CD14-positive monocyte (primary cell): ENCODE measurements around the gene MIF. TPM values are rescaled to one million over a fixed set of nuclear protein-coding genes. Genes with fewer than 3 reads are reported as not detected.
"Not testable (repeated sequence)": the region's sequence is repeated elsewhere in the genome, so short reads cannot be mapped to it uniquely, and the experiment has no call there.

Experiments
- DNase-seq, 3 donors: peaks; one replicate each; pipeline ENCODE4 v3.0.0-alpha.2; 2011 to 2022
- H2AFZ ChIP-seq: 2 replicates; pipeline ENCODE4 v1.6.0; 2012; ENCODE audit warnings: mild to moderate bottlenecking, low read depth, low read length, inconsistent platforms; ENCODE audit not compliant: insufficient read depth, poor library complexity, severe bottlenecking
- H3K27ac ChIP-seq, 2 donors: 1 replicate in 1 of 2; 2 replicates in 1 of 2; pipeline ENCODE4 v1.5.1; 2012 to 2013; ENCODE audit warnings: low read length in 2 of 2, control low read depth in 1 of 2, inconsistent platforms in 1 of 2, low read depth in 1 of 2, mild to moderate bottlenecking in 1 of 2
- H3K27me3 ChIP-seq, 2 donors: one replicate each; pipeline versions ENCODE4 v1.6.0 to v1.6.1; 2011 to 2013; ENCODE audit warnings: low read length in 2 of 2; ENCODE audit not compliant: control insufficient read depth in 2 of 2, insufficient read depth in 2 of 2
- H3K36me3 ChIP-seq, 2 donors: replicated peaks in 1 of 2; 1 replicate in 1 of 2; 2 replicates in 1 of 2; pipeline versions ENCODE4 v1.5.1 to v1.6.1; 2012 to 2013; ENCODE audit warnings: low read length in 2 of 2, control low read depth in 1 of 2, inconsistent platforms in 1 of 2, mild to moderate bottlenecking in 1 of 2; ENCODE audit not compliant: insufficient read depth in 2 of 2, control insufficient read depth in 1 of 2
- H3K4me1 ChIP-seq, 2 donors: 1 replicate in 1 of 2; 2 replicates in 1 of 2; pipeline versions ENCODE4 v1.5.1 to v1.6.1; 2012 to 2013; ENCODE audit warnings: low read length in 2 of 2, control low read depth in 1 of 2, inconsistent platforms in 1 of 2, mild to moderate bottlenecking in 1 of 2, moderate library complexity in 1 of 2; ENCODE audit not compliant: insufficient read depth in 2 of 2, control insufficient read depth in 1 of 2
- H3K4me2 ChIP-seq: replicated peaks from 2 replicates; pipeline ENCODE3; 2012; ENCODE audit warnings: low read length, moderate library complexity, mild to moderate bottlenecking; ENCODE audit not compliant: poor library complexity, severe bottlenecking; ENCODE audit errors: extremely low read depth
- H3K4me3 ChIP-seq, 3 experiments: fragments of 200-600 bp in 1 of 3; sonication (generic) in 1 of 3; replicated peaks in 1 of 3; 1 replicate in 2 of 3; 2 replicates in 1 of 3; pipeline ENCODE4 v1.5.1; 2011 to 2013; ENCODE audit warnings: low read length in 3 of 3, mild to moderate bottlenecking in 3 of 3, control low read depth in 2 of 3, low read depth in 2 of 3, inconsistent platforms in 1 of 3, moderate library complexity in 1 of 3
- H3K79me2 ChIP-seq: 2 replicates; pipeline ENCODE4 v1.6.0; 2012; ENCODE audit warnings: mild to moderate bottlenecking, control low read depth, inconsistent platforms, low read length, moderate library complexity; ENCODE audit not compliant: insufficient read depth
- H3K9ac ChIP-seq: 2 replicates; pipeline ENCODE4 v1.6.0; 2017; ENCODE audit warnings: low read length, mild to moderate bottlenecking; ENCODE audit not compliant: insufficient read depth, poor library complexity, severe bottlenecking
- H3K9me3 ChIP-seq, 2 donors: replicated peaks in 1 of 2; 1 replicate in 1 of 2; 2 replicates in 1 of 2; pipeline versions ENCODE4 v1.5.1 to v1.6.1; 2012 to 2013; ENCODE audit warnings: low read length in 2 of 2, control low read depth in 1 of 2; ENCODE audit not compliant: control insufficient read depth in 1 of 2, insufficient read depth in 1 of 2
- H4K20me1 ChIP-seq: 2 replicates; pipeline ENCODE4 v1.6.0; 2012; ENCODE audit warnings: mild to moderate bottlenecking, low read length, control low read depth, moderate library complexity; ENCODE audit not compliant: insufficient read depth
- H3K27ac Mint-ChIP-seq, 7 donors: one replicate each; pipeline ENCODE4 v1.8.0; 2020; ENCODE audit warnings: mild to moderate bottlenecking in 7 of 7, mixed read lengths in 7 of 7, moderate library complexity in 6 of 7, inconsistent platforms in 2 of 7
- H3K27me3 Mint-ChIP-seq, 3 donors: one replicate each; pipeline ENCODE4 v1.8.0; 2021 to 2022; ENCODE audit warnings: low read depth in 3 of 3, mild to moderate bottlenecking in 3 of 3, mixed read lengths in 3 of 3, moderate library complexity in 3 of 3, inconsistent platforms in 1 of 3
- H3K36me3 Mint-ChIP-seq, 2 donors: one replicate each; pipeline ENCODE4 v1.8.0; 2020; ENCODE audit warnings: mixed read lengths in 2 of 2, inconsistent platforms in 1 of 2, mild to moderate bottlenecking in 1 of 2
- H3K4me1 Mint-ChIP-seq: one replicate; pipeline ENCODE4 v1.8.0; 2020; ENCODE audit warnings: mild to moderate bottlenecking, mixed read lengths
- H3K4me3 Mint-ChIP-seq, 2 donors: one replicate each; pipeline ENCODE4 v1.8.0; 2020; ENCODE audit warnings: mild to moderate bottlenecking in 2 of 2, mixed read lengths in 2 of 2, moderate library complexity in 1 of 2
- H3K9me3 Mint-ChIP-seq, 7 donors: one replicate each; pipeline ENCODE4 v1.8.0; 2020 to 2022; ENCODE audit warnings: mixed read lengths in 7 of 7, mild to moderate bottlenecking in 6 of 7, moderate library complexity in 6 of 7, inconsistent platforms in 2 of 7
- CTCF ChIP-seq: fragments of 200-600 bp; IDR thresholded peaks from one replicate; pipeline ENCODE4 v1.8.0; 2022; ENCODE audit warnings: antibody characterized with exemption, mild to moderate bottlenecking
- WGBS: methylation state at CpG from one replicate; pipeline ENCODE4 v1.1.5; 2013; ENCODE audit warnings: missing lambda C conversion rate; ENCODE audit not compliant: insufficient coverage; 5-methylcytosine and 5-hydroxymethylcytosine counted together
- intact Hi-C, 2 donors: fragments of 100-400 bp; cut with micrococcal nuclease; formaldehyde crosslinking; loops; one replicate each; pipeline versions ENCODE4 v1.15.0 to v1.15.1; 2023
- polyA plus RNA-seq, 3 donors: library from polyadenylated mRNA; depleted of rRNA in 1 of 3; unstranded in 2 of 3; stranded (reverse) in 1 of 3; fragments of 300-500 nt in 2 of 3; fragments of >200 nt in 1 of 3; fragmentation: Illumina TruSeq in 2 of 3; gene quantifications; 1 replicate in 2 of 3; 2 replicates in 1 of 3; pipeline ENCODE4 v1.2.3, GENCODE V29; 2012 to 2021

The MIF gene
- polyA plus RNA-seq, 3 donors, result 66.4 to 390 (median 338) TPM

GRCh38 chr22:23862103-23862502 lies 32.1 kb upstream of the MIF start:
- H2AFZ ChIP-seq, result no peak overlapping the region
- DNase-seq, result peak in 1 of 3 donors; percentile 17
- Mint-ChIP-seq H3K9me3 (no peaks in the 10 kb centered on the region), H3K4me3 (peak overlapping the region in 1 of 2 donors; percentile 12), H3K36me3 (peaks cover 0 to 2% of the 10 kb centered on the region in 2 donors), H3K27me3 (peaks cover 0 to 4% (median 0%) of the 10 kb centered on the region in 3 donors), H3K4me1 (peaks cover 8% of the 10 kb centered on the region), H3K27ac (no peak overlapping the region)
- no peaks in the 10 kb centered on the region for H3K27me3 ChIP-seq
- H3K9me3 ChIP-seq, result no peaks in the 10 kb centered on the region
- no CpG with 5 or more reads among the region's 3 CpGs for WGBS
- H3K27ac ChIP-seq, result no peak overlapping the region
- H3K4me2 ChIP-seq, result no peak overlapping the region
- peak; percentile 45 for TF ChIP-seq CTCF
- H3K4me1 ChIP-seq, result peaks cover 10% of the 10 kb centered on the region in 2 donors
- H3K9ac ChIP-seq, result no peak overlapping the region
- H3K36me3 ChIP-seq, result no peaks in the 10 kb centered on the region
- intact Hi-C loops, result no loop called here
- no peak overlapping the region for H3K4me3 ChIP-seq
- H4K20me1 ChIP-seq, result no peaks in the 10 kb centered on the region
- no peaks in the 10 kb centered on the region for H3K79me2 ChIP-seq

DNA sequence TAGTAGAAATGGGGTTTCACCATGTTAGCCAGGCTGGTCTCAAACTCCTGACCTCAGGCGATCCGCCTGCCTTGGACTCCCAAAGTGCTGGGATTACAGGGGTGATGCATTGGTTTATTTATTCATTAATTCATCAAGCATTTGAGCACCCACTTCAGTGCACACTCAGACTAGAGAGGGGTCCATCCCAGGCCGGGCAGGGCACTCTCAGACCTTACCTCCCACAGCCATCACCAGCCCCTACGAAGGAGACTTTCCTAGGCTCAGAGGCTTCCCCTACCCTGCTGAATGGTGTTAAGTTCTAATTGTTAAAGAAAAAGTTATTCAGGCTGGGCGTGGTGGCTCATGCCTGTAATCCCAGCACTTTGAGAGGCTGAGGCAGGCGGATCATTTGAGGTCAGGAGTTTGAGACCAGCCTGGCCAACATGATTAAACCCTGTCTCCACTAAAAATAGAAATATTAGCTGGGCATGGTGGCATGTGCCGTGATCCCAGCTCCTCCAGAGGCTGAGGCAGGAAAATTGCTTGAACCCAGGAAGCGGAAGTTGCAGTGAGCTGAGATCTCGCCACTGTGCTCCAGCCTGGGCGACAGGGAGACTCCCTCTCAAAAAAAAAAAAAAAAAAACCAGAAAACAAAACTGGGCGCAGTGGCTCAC lies 29.6 kb upstream of the MIF start:
- H3K36me3 Mint-ChIP-seq, DNase-seq, H3K4me3 Mint-ChIP-seq, H3K4me2 ChIP-seq, H3K27ac ChIP-seq, intact Hi-C loops, H3K9ac ChIP-seq, H3K4me1 ChIP-seq, H3K27me3 ChIP-seq, H3K4me1 Mint-ChIP-seq, H3K79me2 ChIP-seq, H3K9me3 ChIP-seq, H4K20me1 ChIP-seq, H3K9me3 Mint-ChIP-seq, H2AFZ ChIP-seq, H3K27ac Mint-ChIP-seq, H3K27me3 Mint-ChIP-seq, H3K4me3 ChIP-seq, H3K36me3 ChIP-seq: not testable (repeated sequence)
- WGBS, result 96% methylated on average over 4 of the region's 11 CpGs
